K562 (cell line): Measurements from ENCODE around the gene FN1. TPM values are rescaled to one million over a fixed set of nuclear protein-coding genes. Genes with fewer than 3 reads are reported as not detected.

Experiments used
- ATF1 ChIP-seq, 2 experiments: fragments of 450-650 bp in 1 of 2; IDR thresholded peaks; 2 replicates each; pipeline ENCODE4 v1.6.1; 2016; ENCODE audit warnings: missing compliant biosample characterization in 1 of 2, missing genetic modification characterization in 1 of 2
- CEBPG ChIP-seq, 3 experiments: fragments of 200-800 bp in 1 of 3; sonication (Bioruptor generic) in 1 of 3; sonication (generic) in 1 of 3; formaldehyde crosslinking in 1 of 3; IDR thresholded peaks in 2 of 3; conservative IDR thresholded peaks in 1 of 3; 2 replicates each; pipeline versions ENCODE4 v1.6.1 to v1.8.0; 2016 to 2022; ENCODE audit warnings: missing compliant biosample characterization in 2 of 3, missing genetic modification characterization in 2 of 3, mild to moderate bottlenecking in 1 of 3, missing genetic modification reagents in 1 of 3
- DMBX1 ChIP-seq: fragments of 250-450 bp; sonication (Bioruptor Pico); IDR thresholded peaks from 2 replicates; pipeline ENCODE4 v1.8.0; 2022; ENCODE audit warnings: inconsistent platforms, mild to moderate bottlenecking, moderate library complexity, borderline replicate concordance
- ERF ChIP-seq: fragments of 450-650 bp; formaldehyde crosslinking; IDR thresholded peaks from 2 replicates; pipeline ENCODE4 v1.4.0; 2020; ENCODE audit warnings: mild to moderate bottlenecking, mixed read lengths
- ETV5 ChIP-seq: sonication (generic); formaldehyde crosslinking; IDR thresholded peaks from 2 replicates; pipeline ENCODE4 v1.4.0; 2020; ENCODE audit warnings: low read depth, mild to moderate bottlenecking, missing genetic modification reagents
- GTF2A2 ChIP-seq: IDR thresholded peaks from 2 replicates; pipeline ENCODE4 v1.6.1; 2016; ENCODE audit warnings: mild to moderate bottlenecking, missing genetic modification characterization, missing compliant biosample characterization
- MAZ ChIP-seq, 2 experiments: fragments of 450-650 bp in 1 of 2; sonication (generic) in 1 of 2; formaldehyde crosslinking; IDR thresholded peaks in 1 of 2; conservative IDR thresholded peaks in 1 of 2; 2 replicates each; pipeline versions ENCODE4 v1.4.0 to v1.5.0; 2020; ENCODE audit warnings: mild to moderate bottlenecking in 1 of 2, missing genetic modification reagents in 1 of 2
- NR2C1 ChIP-seq, 2 experiments: fragments of 450-650 bp; IDR thresholded peaks; 2 replicates each; pipeline ENCODE4 v1.6.1; 2017; ENCODE audit warnings: mild to moderate bottlenecking in 2 of 2, antibody characterized with exemption in 1 of 2, inconsistent platforms in 1 of 2, missing compliant biosample characterization in 1 of 2, missing genetic modification characterization in 1 of 2
- PKNOX1 ChIP-seq: fragments of 450-650 bp; IDR thresholded peaks from 2 replicates; pipeline ENCODE4 v1.6.1; 2016
- POLR2B ChIP-seq: fragments of 450-650 bp; IDR thresholded peaks from 2 replicates; pipeline ENCODE4 v1.6.1; 2018; ENCODE audit warnings: low read depth; ENCODE audit not compliant: partially characterized antibody
- RHOXF2B ChIP-seq: fragments of 250-450 bp; sonication (Bioruptor Pico); conservative IDR thresholded peaks from 2 replicates; pipeline ENCODE4 v1.5.1; 2021
- TAF7 ChIP-seq: fragments of 450-650 bp; IDR thresholded peaks from 2 replicates; pipeline ENCODE4 v1.6.1; 2016; ENCODE audit warnings: missing genetic modification characterization, missing compliant biosample characterization
- TRIM24 ChIP-seq, 2 experiments: fragments of 450-650 bp; IDR thresholded peaks; 2 replicates each; pipeline ENCODE4 v1.6.1; 2016
- WHSC1 ChIP-seq: IDR thresholded peaks from one replicate; pipeline ENCODE4 v1.6.1; 2012; ENCODE audit warnings: low read length, control low read depth, inconsistent platforms
- XRCC3 ChIP-seq: fragments of 450-650 bp; IDR thresholded peaks from 2 replicates; pipeline ENCODE4 v1.6.1; 2017; ENCODE audit warnings: mild to moderate bottlenecking, moderate library complexity
- ZBTB17 ChIP-seq: fragments of 450-650 bp; formaldehyde crosslinking; IDR thresholded peaks from 2 replicates; pipeline ENCODE4 v1.4.0; 2020; ENCODE audit warnings: mild to moderate bottlenecking
- ZNF263 ChIP-seq: sonication (generic); formaldehyde crosslinking; IDR thresholded peaks from 2 replicates; pipeline ENCODE4 v1.8.0; 2022; ENCODE audit warnings: mild to moderate bottlenecking, missing genetic modification reagents, borderline replicate concordance
- ZNF408 ChIP-seq: fragments of 250-450 bp; sonication (Bioruptor Pico); IDR thresholded peaks from 2 replicates; pipeline ENCODE4 v1.4.0; 2020; ENCODE audit warnings: low read depth, mild to moderate bottlenecking, moderate library complexity
- ZNF584 ChIP-seq: fragments of 200-800 bp; sonication (Bioruptor generic); IDR thresholded peaks from 2 replicates; pipeline ENCODE4 v1.6.1; 2016; ENCODE audit warnings: low read depth, mild to moderate bottlenecking, missing genetic modification characterization, missing compliant biosample characterization
- ZNF644 ChIP-seq: fragments of 200-800 bp; sonication (Bioruptor generic); IDR thresholded peaks from 2 replicates; pipeline ENCODE4 v1.6.1; 2016; ENCODE audit warnings: low read depth, missing genetic modification characterization, missing compliant biosample characterization
- polyA plus RNA-seq, 8 experiments: library from polyadenylated mRNA; depleted of rRNA in 4 of 8; stranded (reverse) in 5 of 8; unstranded in 3 of 8; fragments of >200 nt; fragmentation: Nextera tagmentation in 2 of 8; fragmentation: Illumina TruSeq in 1 of 8; extraction: Ambion mirVana in 2 of 8; extraction: Trizol in 1 of 8; gene quantifications; 2 replicates each; pipeline versions ENCODE4 v1.2.1 to v1.2.3, GENCODE V29; 2011 to 2014; ENCODE audit warnings: inconsistent platforms in 1 of 8, missing spikeins in 1 of 8
- total RNA-seq, 7 experiments: library from RNA; depleted of rRNA in 6 of 7; stranded (reverse); fragments of >200 nt in 6 of 7; fragmentation: Illumina TruSeq in 2 of 7; extraction: Trizol in 2 of 7; gene quantifications; 2 replicates each; pipeline versions ENCODE4 v1.2.1 to v1.2.3, GENCODE V29; 2011 to 2021; ENCODE audit warnings: low replicate concordance in 1 of 7
- TF ChIP-seq, protein P1 (sequence below): fragments of 250-450 bp; sonication (Bioruptor Pico); IDR thresholded peaks from 2 replicates; pipeline ENCODE4 v1.4.0; 2020; ENCODE audit warnings: mild to moderate bottlenecking, moderate library complexity

Gene FN1
- total and polyA plus RNA-seq, 9 of the 15 experiments (the other 6 are each of a cell fraction or from before 2014, with no cell fraction given), result 7.4 to 19.1 (median 11.2) TPM

GRCh38 chr2:215435870-215436704 is at the start of gene FN1 (continued):
- TF ChIP-seq, protein P1, sequence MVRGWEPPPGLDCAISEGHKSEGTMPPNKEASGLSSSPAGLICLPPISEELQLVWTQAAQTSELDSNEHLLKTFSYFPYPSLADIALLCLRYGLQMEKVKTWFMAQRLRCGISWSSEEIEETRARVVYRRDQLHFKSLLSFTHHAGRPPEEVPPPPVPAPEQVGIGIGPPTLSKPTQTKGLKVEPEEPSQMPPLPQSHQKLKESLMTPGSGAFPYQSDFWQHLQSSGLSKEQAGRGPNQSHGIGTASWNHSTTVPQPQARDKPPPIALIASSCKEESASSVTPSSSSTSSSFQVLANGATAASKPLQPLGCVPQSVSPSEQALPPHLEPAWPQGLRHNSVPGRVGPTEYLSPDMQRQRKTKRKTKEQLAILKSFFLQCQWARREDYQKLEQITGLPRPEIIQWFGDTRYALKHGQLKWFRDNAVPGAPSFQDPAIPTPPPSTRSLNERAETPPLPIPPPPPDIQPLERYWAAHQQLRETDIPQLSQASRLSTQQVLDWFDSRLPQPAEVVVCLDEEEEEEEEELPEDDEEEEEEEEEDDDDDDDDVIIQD (CRISPR knock-in tag), result no peak
- TF ChIP-seq GTF2A2, result no peak
- no peak for TF ChIP-seq ZBTB17 (CRISPR knock-in tag)
- no peak for TF ChIP-seq ZNF263 (CRISPR knock-in tag)
- TF ChIP-seq POLR2B, result no peak
- no peak for TF ChIP-seq ERF (CRISPR knock-in tag)
- TF ChIP-seq TAF7, result no peak
- TF ChIP-seq TRIM24 (IDR thresholded peaks at IDR 0.05), result no peak
- TF ChIP-seq ATF1 (CRISPR knock-in tag; IDR thresholded peaks at IDR 0.05), result peak; percentile 42; the same call in 1 of the 2 replicates
- TF ChIP-seq ATF1 (tag; IDR thresholded peaks at IDR 0.05), result peak; percentile 77
- no peak for TF ChIP-seq CEBPG (CRISPR knock-in tag; IDR thresholded peaks at IDR 0.05)
- TF ChIP-seq CEBPG (tag; conservative IDR thresholded peaks at IDR 0.05 in 1 of 2, IDR thresholded peaks at IDR 0.05 in 1 of 2), result peak; percentile 70 to 84
- TF ChIP-seq MAZ (CRISPR knock-in tag; conservative IDR thresholded peaks at IDR 0.05 in 1 of 2, IDR thresholded peaks at IDR 0.05 in 1 of 2), result 0 out of 4 replicates have a peak, but pooled peaks of 1 of the 2 experiments have one; percentile 42
- TF ChIP-seq NR2C1 (IDR thresholded peaks at IDR 0.05), result no peak
- TF ChIP-seq NR2C1 (tag; IDR thresholded peaks at IDR 0.05), result no peak
- TF ChIP-seq WHSC1, result no peak
- no peak; the same call in 1 of the 2 replicates for TF ChIP-seq PKNOX1
- TF ChIP-seq DMBX1, result no peak
- TF ChIP-seq RHOXF2B (CRISPR knock-in tag), result no peak
- TF ChIP-seq ETV5 (CRISPR knock-in tag), result no peak
- TF ChIP-seq ZNF644 (tag), result no peak
- no peak for TF ChIP-seq ZNF584 (CRISPR knock-in tag)
- TF ChIP-seq ZNF408 (CRISPR knock-in tag), result no peak
- no peak for TF ChIP-seq XRCC3
- TF ChIP-seq, all 486 proteins: peak for 22
